ENCODE measurements around the gene FGFBP3.

DNA sequence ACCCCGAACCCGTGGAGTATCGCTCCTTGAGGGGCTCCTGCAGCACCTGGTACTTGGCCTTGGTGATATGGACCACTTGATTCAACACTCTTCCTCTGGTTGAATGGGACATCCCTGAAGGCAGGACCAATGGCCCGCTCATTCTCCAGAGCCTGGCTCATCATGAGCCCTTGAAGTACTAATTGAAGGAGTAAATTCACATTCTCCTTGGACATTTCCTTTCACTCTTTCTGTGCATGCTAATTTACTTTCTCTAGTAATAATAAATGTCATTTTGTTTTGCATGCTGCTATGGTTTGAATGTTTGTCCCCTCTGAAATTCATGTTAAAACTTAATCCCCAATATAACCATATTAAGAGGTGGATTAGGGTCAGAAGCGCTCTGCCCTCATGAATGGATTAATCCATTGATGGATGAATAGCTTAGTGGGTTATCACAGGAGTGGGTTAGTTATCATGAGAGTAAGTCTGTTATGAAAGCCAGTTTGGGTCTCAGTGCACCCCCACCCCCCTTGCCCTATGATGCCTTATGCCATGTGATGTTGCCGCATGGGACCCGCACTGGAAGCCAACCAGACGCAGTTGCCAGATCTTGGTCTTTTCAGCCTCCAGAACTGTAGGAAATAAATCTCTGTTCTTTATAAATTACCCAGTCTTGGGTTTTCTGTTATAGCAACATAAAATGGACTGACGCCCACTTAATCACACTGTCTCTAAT lies 23.8 kb downstream of the FGFBP3 start:
- TF ChIP-seq, protein P1, sequence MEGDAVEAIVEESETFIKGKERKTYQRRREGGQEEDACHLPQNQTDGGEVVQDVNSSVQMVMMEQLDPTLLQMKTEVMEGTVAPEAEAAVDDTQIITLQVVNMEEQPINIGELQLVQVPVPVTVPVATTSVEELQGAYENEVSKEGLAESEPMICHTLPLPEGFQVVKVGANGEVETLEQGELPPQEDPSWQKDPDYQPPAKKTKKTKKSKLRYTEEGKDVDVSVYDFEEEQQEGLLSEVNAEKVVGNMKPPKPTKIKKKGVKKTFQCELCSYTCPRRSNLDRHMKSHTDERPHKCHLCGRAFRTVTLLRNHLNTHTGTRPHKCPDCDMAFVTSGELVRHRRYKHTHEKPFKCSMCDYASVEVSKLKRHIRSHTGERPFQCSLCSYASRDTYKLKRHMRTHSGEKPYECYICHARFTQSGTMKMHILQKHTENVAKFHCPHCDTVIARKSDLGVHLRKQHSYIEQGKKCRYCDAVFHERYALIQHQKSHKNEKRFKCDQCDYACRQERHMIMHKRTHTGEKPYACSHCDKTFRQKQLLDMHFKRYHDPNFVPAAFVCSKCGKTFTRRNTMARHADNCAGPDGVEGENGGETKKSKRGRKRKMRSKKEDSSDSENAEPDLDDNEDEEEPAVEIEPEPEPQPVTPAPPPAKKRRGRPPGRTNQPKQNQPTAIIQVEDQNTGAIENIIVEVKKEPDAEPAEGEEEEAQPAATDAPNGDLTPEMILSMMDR (IDR thresholded peaks at IDR 0.05) = no peak
- no peak for TF ChIP-seq EZH2 (IDR thresholded peaks at IDR 0.05; ENCODE audit: borderline replicate concordance, insufficient read depth, low read depth, low read length, poor library complexity, severe bottlenecking)
